ENCODE data around the gene STK32A.

- TF ChIP-seq CTCF (optimal IDR thresholded peaks at IDR 0.05 in 1 of 3, IDR thresholded peaks at IDR 0.05 in 1 of 3, conservative IDR thresholded peaks at IDR 0.05 in 1 of 3; ENCODE audit: extremely low read depth in 1 of 3, insufficient read depth in 2 of 3, low read length in 3 of 3) (peak in 1 of 3 experiments; percentile 24), EZH2 (IDR thresholded peaks at IDR 0.05; ENCODE audit: low read length) (no peak)
These were observed 159.2 kb downstream of the STK32A start for GRCh38 chr5:147393874-147394672.

Measured in keratinocyte (primary cell).